ENCODE results near the gene ROPN1L.

- TF ChIP-seq POLR2AphosphoS5 (IDR thresholded peaks at IDR 0.05) = no peak
- TF ChIP-seq CTCF (IDR thresholded peaks at IDR 0.05) = no peak
- TF ChIP-seq POLR2A (IDR thresholded peaks at IDR 0.05) = no peak
Measured at GRCh38 chr5:10441992-10442435, 335 bp downstream of the ROPN1L start.
